ENCODE measurements around the gene PNLIPRP3. TPM values are rescaled to one million over a fixed set of nuclear protein-coding genes. Genes with fewer than 3 reads are reported as not detected.

PNLIPRP3 gene
- total and polyA plus RNA-seq, 10 of the 15 experiments (the other 5 are each of a cell fraction or from before 2014, with no cell fraction given): 0.03 TPM; not detected in 9

DNA sequence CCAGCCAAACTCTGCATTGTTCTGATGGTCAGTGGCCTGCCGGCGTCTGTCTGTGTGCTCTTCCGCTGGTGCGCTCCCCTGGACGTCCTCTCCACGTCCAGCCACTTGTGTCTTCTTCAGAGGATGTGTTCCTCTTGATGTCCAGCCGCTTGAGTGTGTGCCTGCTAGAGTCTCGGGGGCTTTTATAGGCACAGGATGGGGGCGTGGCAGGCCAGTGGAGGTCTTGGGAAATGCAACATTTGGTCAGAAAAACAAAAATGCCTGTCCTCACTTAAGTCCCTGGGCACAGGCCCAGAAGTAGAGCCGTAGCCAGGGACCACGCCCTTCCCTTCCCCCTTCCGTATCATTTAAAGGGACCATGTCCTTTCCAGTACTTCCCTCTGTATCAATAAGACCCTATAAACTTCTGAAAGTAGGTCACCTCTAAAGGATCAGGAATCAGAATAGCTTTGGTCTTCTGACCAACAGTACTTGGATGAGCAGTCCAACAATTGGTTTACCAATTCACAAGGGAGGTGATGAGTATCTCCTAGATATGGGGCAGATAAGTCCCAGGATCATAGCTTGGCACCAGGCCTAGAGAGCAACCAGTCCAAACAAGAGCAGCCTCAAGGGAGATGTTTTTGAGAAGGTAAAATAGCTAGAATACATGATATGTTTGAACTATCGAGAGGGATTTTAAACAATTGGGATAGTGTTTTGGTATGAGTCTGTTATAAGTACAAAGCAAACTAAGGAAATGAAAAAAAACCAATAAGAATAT is 32.2 kb upstream of the PNLIPRP3 start (continued):
- TF ChIP-seq, protein P1, sequence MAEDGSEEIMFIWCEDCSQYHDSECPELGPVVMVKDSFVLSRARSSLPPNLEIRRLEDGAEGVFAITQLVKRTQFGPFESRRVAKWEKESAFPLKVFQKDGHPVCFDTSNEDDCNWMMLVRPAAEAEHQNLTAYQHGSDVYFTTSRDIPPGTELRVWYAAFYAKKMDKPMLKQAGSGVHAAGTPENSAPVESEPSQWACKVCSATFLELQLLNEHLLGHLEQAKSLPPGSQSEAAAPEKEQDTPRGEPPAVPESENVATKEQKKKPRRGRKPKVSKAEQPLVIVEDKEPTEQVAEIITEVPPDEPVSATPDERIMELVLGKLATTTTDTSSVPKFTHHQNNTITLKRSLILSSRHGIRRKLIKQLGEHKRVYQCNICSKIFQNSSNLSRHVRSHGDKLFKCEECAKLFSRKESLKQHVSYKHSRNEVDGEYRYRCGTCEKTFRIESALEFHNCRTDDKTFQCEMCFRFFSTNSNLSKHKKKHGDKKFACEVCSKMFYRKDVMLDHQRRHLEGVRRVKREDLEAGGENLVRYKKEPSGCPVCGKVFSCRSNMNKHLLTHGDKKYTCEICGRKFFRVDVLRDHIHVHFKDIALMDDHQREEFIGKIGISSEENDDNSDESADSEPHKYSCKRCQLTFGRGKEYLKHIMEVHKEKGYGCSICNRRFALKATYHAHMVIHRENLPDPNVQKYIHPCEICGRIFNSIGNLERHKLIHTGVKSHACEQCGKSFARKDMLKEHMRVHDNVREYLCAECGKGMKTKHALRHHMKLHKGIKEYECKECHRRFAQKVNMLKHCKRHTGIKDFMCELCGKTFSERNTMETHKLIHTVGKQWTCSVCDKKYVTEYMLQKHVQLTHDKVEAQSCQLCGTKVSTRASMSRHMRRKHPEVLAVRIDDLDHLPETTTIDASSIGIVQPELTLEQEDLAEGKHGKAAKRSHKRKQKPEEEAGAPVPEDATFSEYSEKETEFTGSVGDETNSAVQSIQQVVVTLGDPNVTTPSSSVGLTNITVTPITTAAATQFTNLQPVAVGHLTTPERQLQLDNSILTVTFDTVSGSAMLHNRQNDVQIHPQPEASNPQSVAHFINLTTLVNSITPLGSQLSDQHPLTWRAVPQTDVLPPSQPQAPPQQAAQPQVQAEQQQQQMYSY (CRISPR knock-in tag; IDR thresholded peaks at IDR 0.05): no peak
- TF ChIP-seq E2F4 (IDR thresholded peaks at IDR 0.05; ENCODE audit: low read depth, low read length) (no peak), HDAC6 (IDR thresholded peaks at IDR 0.05; ENCODE audit: unreplicated experiment) (no peak), RELB (IDR thresholded peaks at IDR 0.05; ENCODE audit: low read depth) (no peak), WRNIP1 (IDR thresholded peaks at IDR 0.05; ENCODE audit: borderline replicate concordance, low read depth, low read length) (no peak), ESRRA (IDR thresholded peaks at IDR 0.05; ENCODE audit: low read length) (no peak), SREBF1 (IDR thresholded peaks at IDR 0.05; ENCODE audit: low read length) (no peak), RB1 (IDR thresholded peaks at IDR 0.05; ENCODE audit: borderline replicate concordance) (no peak), SMAD1 (IDR thresholded peaks at IDR 0.05; ENCODE audit: low read depth, partially characterized antibody) (no peak), SIX5 (IDR thresholded peaks at IDR 0.05; ENCODE audit: low read depth, low read length, severe bottlenecking) (no peak), NFYA (IDR thresholded peaks at IDR 0.05; ENCODE audit: borderline replicate concordance, low read depth, low read length) (no peak), TARDBP (IDR thresholded peaks at IDR 0.05; ENCODE audit: borderline replicate concordance) (no peak), ZSCAN29 (IDR thresholded peaks at IDR 0.05) (no peak), NR2F1 (conservative IDR thresholded peaks at IDR 0.05) (no peak)
